Neural cell (in vitro differentiated cells): ENCODE measurements around the gene ANKRD66. TPM values are rescaled to one million over a fixed set of nuclear protein-coding genes. Genes with fewer than 3 reads are reported as not detected.

Experiments
- H2AFZ ChIP-seq: fragments of 200-600, 300-800 bp; sonication (generic), shearing (Covaris generic); 2 replicates; pipeline ENCODE4 v1.6.0; 2014; ENCODE audit warnings: low read depth, mild to moderate bottlenecking, antibody characterized with exemption, low read length, moderate library complexity
- H3F3A ChIP-seq: fragments of 200-600 bp; shearing (Covaris generic); 2 replicates; pipeline ENCODE4 v1.6.1; 2016; ENCODE audit warnings: mild to moderate bottlenecking, moderate library complexity, mixed read lengths, antibody characterized with exemption, low read length; ENCODE audit not compliant: insufficient read depth, poor library complexity, severe bottlenecking
- H3K27ac ChIP-seq: fragments of 200-600, 300-800 bp; sonication (generic), shearing (Covaris generic); 2 replicates; pipeline ENCODE4 v1.5.1; 2014; ENCODE audit warnings: mild to moderate bottlenecking, low read length, moderate library complexity
- H3K27me3 ChIP-seq: fragments of 300-800, 200-600 bp; sonication (generic), shearing (Covaris generic); 2 replicates; pipeline ENCODE4 v1.6.0; 2014; ENCODE audit warnings: mild to moderate bottlenecking, low read depth, low read length, moderate library complexity; ENCODE audit not compliant: insufficient read depth
- H3K36me3 ChIP-seq: fragments of 300-800, 200-600 bp; sonication (generic), shearing (Covaris generic); 2 replicates; pipeline ENCODE4 v1.5.1; 2014; ENCODE audit warnings: mild to moderate bottlenecking, antibody characterized with exemption, low read length, moderate library complexity; ENCODE audit not compliant: insufficient read depth
- H3K4me2 ChIP-seq: fragments of 300-800, 200-600 bp; sonication (generic), shearing (Covaris generic); 2 replicates; pipeline ENCODE4 v1.6.0; 2014; ENCODE audit warnings: mild to moderate bottlenecking, low read length
- H3K4me3 ChIP-seq: fragments of 300-800, 200-600 bp; sonication (generic), shearing (Covaris generic); 2 replicates; pipeline ENCODE4 v1.5.1; 2014; ENCODE audit warnings: mild to moderate bottlenecking, low read length, moderate library complexity
- H3K79me2 ChIP-seq: fragments of 200-600 bp; shearing (Covaris generic); replicated peaks from 2 replicates; pipeline ENCODE4 v1.6.0; 2014; ENCODE audit warnings: mild to moderate bottlenecking, low read length, moderate library complexity; ENCODE audit not compliant: insufficient read depth
- H3K9ac ChIP-seq: fragments of 300-800, 200-600 bp; sonication (generic), shearing (Covaris generic); 2 replicates; pipeline ENCODE4 v1.6.1; 2016; ENCODE audit warnings: mild to moderate bottlenecking, low read length, mixed read lengths
- H3K9me2 ChIP-seq: fragments of 200-600 bp; shearing (Covaris generic); 2 replicates; pipeline ENCODE4 v1.6.1; 2016; ENCODE audit warnings: mild to moderate bottlenecking, low read length, mixed read lengths; ENCODE audit not compliant: insufficient read depth
- H3K9me3 ChIP-seq: fragments of 200-600, 300-800 bp; sonication (generic), shearing (Covaris generic); 2 replicates; pipeline ENCODE4 v1.6.1; 2016; ENCODE audit warnings: mild to moderate bottlenecking, mixed run types, low read length, moderate library complexity, mixed read lengths
- H4K20me1 ChIP-seq: fragments of 200-600 bp; shearing (Covaris generic); 2 replicates; pipeline ENCODE4 v1.6.1; 2016; ENCODE audit warnings: mild to moderate bottlenecking, mixed run types; ENCODE audit not compliant: insufficient read depth
- CTCF ChIP-seq: fragments of 450-650 bp; IDR thresholded peaks from 2 replicates; pipeline ENCODE4 v1.5.1; 2014; ENCODE audit warnings: antibody characterized with exemption, mild to moderate bottlenecking, moderate library complexity; ENCODE audit not compliant: poor library complexity, severe bottlenecking
- EP300 ChIP-seq: fragments of 450-650 bp; conservative IDR thresholded peaks from 2 replicates; pipeline ENCODE4 v1.6.1; 2014; ENCODE audit warnings: antibody characterized with exemption, mild to moderate bottlenecking, moderate library complexity; ENCODE audit not compliant: poor library complexity, severe bottlenecking
- EZH2 ChIP-seq: fragments of 200-600, 300-800 bp; shearing (Covaris generic), sonication (generic); IDR thresholded peaks from 2 replicates; pipeline ENCODE4 v1.6.1; 2014; ENCODE audit warnings: antibody characterized with exemption, low read length, borderline replicate concordance, mild to moderate bottlenecking; ENCODE audit not compliant: insufficient read depth, poor library complexity, severe bottlenecking
- MXI1 ChIP-seq: fragments of 450-650 bp; conservative IDR thresholded peaks from 2 replicates; pipeline ENCODE4 v1.6.1; 2014; ENCODE audit warnings: antibody characterized with exemption, mild to moderate bottlenecking; ENCODE audit not compliant: poor library complexity, severe bottlenecking
- POLR2AphosphoS5 ChIP-seq: IDR thresholded peaks from 2 replicates; pipeline ENCODE4 v1.6.1; 2012
- RAD21 ChIP-seq: fragments of 450-650 bp; conservative IDR thresholded peaks from 2 replicates; pipeline ENCODE4 v1.6.1; 2014; ENCODE audit warnings: antibody characterized with exemption, mild to moderate bottlenecking, moderate library complexity
- REST ChIP-seq: IDR thresholded peaks from 2 replicates; pipeline ENCODE4 v1.6.1; 2012; ENCODE audit warnings: borderline replicate concordance
- SMC3 ChIP-seq: fragments of 450-650 bp; conservative IDR thresholded peaks from 2 replicates; pipeline ENCODE4 v1.6.1; 2014; ENCODE audit warnings: antibody characterized with exemption, mild to moderate bottlenecking, moderate library complexity; ENCODE audit not compliant: poor library complexity
- TAF1 ChIP-seq: IDR thresholded peaks from 2 replicates; pipeline ENCODE4 v1.6.1; 2012; ENCODE audit warnings: low read depth
- polyA plus RNA-seq: library from polyadenylated mRNA; depleted of rRNA; stranded (reverse); fragments of >200 nt; gene quantifications from 2 replicates; pipeline ENCODE4 v1.2.3, GENCODE V29; 2014

Gene ANKRD66
- polyA plus RNA-seq, 1 donor from 2014 or later = not detected

- H3F3A ChIP-seq = no peaks in the 10 kb centered on the region
- H2AFZ ChIP-seq = no peak overlapping the region
- H3K9me3 ChIP-seq = no peaks in the 10 kb centered on the region
- H3K36me3 ChIP-seq = no peaks in the 10 kb centered on the region
- no peak overlapping the region for H3K27ac ChIP-seq
- no peak overlapping the region for H3K4me2 ChIP-seq
- no peak overlapping the region for H3K4me3 ChIP-seq
- H4K20me1 ChIP-seq = no peaks in the 10 kb centered on the region
- H3K27me3 ChIP-seq = no peaks in the 10 kb centered on the region
- H3K9me2 ChIP-seq = no peaks in the 10 kb centered on the region
- TF ChIP-seq MXI1 = no peak
- TF ChIP-seq RAD21 = peak; percentile 22
- no peak for TF ChIP-seq REST
- peak; percentile 31 for TF ChIP-seq CTCF
- no peak overlapping the region for H3K9ac ChIP-seq
- no peaks in the 10 kb centered on the region for H3K79me2 ChIP-seq
Measured at GRCh38 chr6:46704562-46704961, 42.2 kb upstream of the ANKRD66 start.

GRCh38 chr6:46706464-46706863 is 40.3 kb upstream of the ANKRD66 start:
- no peak overlapping the region for H3K9ac ChIP-seq
- no peaks in the 10 kb centered on the region for H3F3A ChIP-seq
- H3K36me3 ChIP-seq = no peaks in the 10 kb centered on the region
- TF ChIP-seq CTCF = no peak
- no peak for TF ChIP-seq SMC3
- no peak for TF ChIP-seq TAF1
- no peak for TF ChIP-seq MXI1
- no peak for TF ChIP-seq EZH2
- TF ChIP-seq RAD21 = no peak
- no peak for TF ChIP-seq EP300
- TF ChIP-seq REST = no peak
- TF ChIP-seq POLR2AphosphoS5 = no peak
- no peaks in the 10 kb centered on the region for H4K20me1 ChIP-seq
- no peaks in the 10 kb centered on the region for H3K9me3 ChIP-seq
- no peak overlapping the region for H3K4me3 ChIP-seq
- no peak overlapping the region for H3K4me2 ChIP-seq
- H3K9me2 ChIP-seq = no peaks in the 10 kb centered on the region
- no peaks in the 10 kb centered on the region for H3K27me3 ChIP-seq
- H2AFZ ChIP-seq = no peak overlapping the region
- no peaks in the 10 kb centered on the region for H3K79me2 ChIP-seq
- H3K27ac ChIP-seq = no peak overlapping the region
